Measurements from ENCODE around the gene GAS6. TPM values are rescaled to one million over a fixed set of nuclear protein-coding genes. Genes with fewer than 3 reads are reported as not detected.

GAS6 gene
- total RNA-seq, 4 donors from 2014 or later: 152 to 284 (median 169) TPM

DNA sequence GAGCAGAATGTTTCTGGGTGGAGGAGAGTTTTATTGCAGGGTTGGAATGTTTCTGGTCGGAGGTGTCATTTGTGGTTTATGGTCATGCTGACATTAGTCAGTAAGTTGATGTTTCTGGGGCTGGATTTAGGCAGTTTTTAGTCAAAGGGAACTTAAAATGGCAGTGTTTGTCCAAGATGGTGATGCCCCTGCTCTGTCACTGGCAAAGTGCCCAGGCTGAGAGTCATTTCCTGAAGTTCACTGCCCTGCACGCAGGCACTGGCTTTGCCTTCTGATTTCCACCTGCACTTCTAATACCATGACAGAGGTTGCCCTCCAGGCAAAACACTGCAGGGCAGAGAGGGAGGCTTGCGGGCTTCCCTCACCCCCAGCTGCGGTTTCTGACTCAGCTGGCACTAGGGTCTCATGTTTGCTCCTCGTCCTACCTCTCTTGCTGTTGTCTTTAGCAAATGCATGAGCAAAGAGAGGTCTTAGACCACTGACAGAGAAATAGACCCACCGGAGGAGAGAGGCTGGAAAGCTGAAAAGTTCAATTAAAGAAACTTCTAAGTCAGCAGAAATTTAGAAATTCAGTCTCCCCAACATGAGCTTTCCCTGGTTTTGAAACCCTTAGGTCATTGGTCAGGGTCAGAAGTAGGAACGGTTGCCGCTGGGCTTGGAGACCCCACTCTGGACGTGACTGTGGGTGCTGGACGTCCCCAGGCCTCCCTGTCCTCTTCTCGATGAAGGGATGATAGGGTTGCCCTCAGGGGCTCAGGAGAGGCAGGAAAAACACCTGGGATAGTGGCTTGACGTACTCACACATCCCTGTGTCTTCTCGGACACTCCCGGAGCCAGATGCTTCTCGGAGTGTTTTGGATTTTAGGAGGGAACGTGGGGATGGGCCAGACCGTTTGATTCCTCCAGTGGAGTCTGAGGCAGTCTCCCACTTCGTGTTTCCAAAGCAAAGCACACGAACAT lies 78.5 kb downstream of the GAS6 start:
- 51 to 84% methylated on average over 2 to 19 of the region's 19 CpGs for WGBS, 2 donors (ENCODE audit: low coverage in 1 of 2)
- Histone ChIP-seq H3K9me3 (no peaks in the 10 kb centered on the region), H3K36me3 (no peaks in the 10 kb centered on the region), H3K27me3 (peaks cover 4% of the 10 kb centered on the region), H3K4me3 (no peak overlapping the region), H3K4me1 (peaks cover 0 to 6% (median 0%) of the 10 kb centered on the region in 4 donors), H3K27ac (no peak overlapping the region)
- DNase-seq: no peak
- intact Hi-C loops (cut with DNase I; ENCODE audit: low total_unique reads) (no loop called here), in situ Hi-C loops (cut with MboI; ENCODE audit: low pct_ligation_motif_present in 1 of 4, low pct_unique_long_range_greater_than_20kb in 1 of 4, low sequenced_read_pairs in 3 of 4) (no loop called here)
- TF ChIP-seq, protein P1, sequence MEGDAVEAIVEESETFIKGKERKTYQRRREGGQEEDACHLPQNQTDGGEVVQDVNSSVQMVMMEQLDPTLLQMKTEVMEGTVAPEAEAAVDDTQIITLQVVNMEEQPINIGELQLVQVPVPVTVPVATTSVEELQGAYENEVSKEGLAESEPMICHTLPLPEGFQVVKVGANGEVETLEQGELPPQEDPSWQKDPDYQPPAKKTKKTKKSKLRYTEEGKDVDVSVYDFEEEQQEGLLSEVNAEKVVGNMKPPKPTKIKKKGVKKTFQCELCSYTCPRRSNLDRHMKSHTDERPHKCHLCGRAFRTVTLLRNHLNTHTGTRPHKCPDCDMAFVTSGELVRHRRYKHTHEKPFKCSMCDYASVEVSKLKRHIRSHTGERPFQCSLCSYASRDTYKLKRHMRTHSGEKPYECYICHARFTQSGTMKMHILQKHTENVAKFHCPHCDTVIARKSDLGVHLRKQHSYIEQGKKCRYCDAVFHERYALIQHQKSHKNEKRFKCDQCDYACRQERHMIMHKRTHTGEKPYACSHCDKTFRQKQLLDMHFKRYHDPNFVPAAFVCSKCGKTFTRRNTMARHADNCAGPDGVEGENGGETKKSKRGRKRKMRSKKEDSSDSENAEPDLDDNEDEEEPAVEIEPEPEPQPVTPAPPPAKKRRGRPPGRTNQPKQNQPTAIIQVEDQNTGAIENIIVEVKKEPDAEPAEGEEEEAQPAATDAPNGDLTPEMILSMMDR (IDR thresholded peaks at IDR 0.05): no peak

GRCh38 chr13:113784645-113785024 lies 79.2 kb downstream of the GAS6 start:
- Histone ChIP-seq H3K4me1 (peaks cover 0 to 6% (median 0%) of the 10 kb centered on the region in 4 donors), H3K9me3 (no peaks in the 10 kb centered on the region), H3K27me3 (peaks cover 4% of the 10 kb centered on the region), H3K4me3 (no peak overlapping the region), H3K27ac (no peak overlapping the region), H3K36me3 (no peaks in the 10 kb centered on the region)
- 73 to 86% methylated on average over 3 to 5 of the region's 5 CpGs for WGBS, 2 donors (ENCODE audit: low coverage in 1 of 2)
- intact Hi-C loops (cut with DNase I; ENCODE audit: low total_unique reads): no loop called here
- no peak for DNase-seq
- TF ChIP-seq, protein P1 (IDR thresholded peaks at IDR 0.05): no peak
- TF ChIP-seq EP300 (IDR thresholded peaks at IDR 0.05; ENCODE audit: low read depth) (no peak), POLR2AphosphoS5 (IDR thresholded peaks at IDR 0.05) (no peak), POLR2A (IDR thresholded peaks at IDR 0.05) (no peak)
- in situ Hi-C loops (cut with MboI; ENCODE audit: low pct_ligation_motif_present in 1 of 4, low pct_unique_long_range_greater_than_20kb in 1 of 4, low sequenced_read_pairs in 3 of 4): no loop called here

- Histone ChIP-seq H3K36me3 (no peaks in the 10 kb centered on the region), H3K27me3 (peaks cover 4% of the 10 kb centered on the region), H3K27ac (no peak overlapping the region), H3K4me3 (no peak overlapping the region), H3K4me1 (peaks cover 0 to 6% (median 0%) of the 10 kb centered on the region in 4 donors), H3K9me3 (no peaks in the 10 kb centered on the region)
- intact Hi-C loops (cut with DNase I; ENCODE audit: low total_unique reads) (no loop called here), in situ Hi-C loops (cut with MboI; ENCODE audit: low pct_ligation_motif_present in 1 of 4, low pct_unique_long_range_greater_than_20kb in 1 of 4, low sequenced_read_pairs in 3 of 4) (no loop called here)
- WGBS, 2 donors (ENCODE audit: low coverage in 1 of 2): 88 to 90% methylated on average over 2 to 10 of the region's 10 CpGs
- TF ChIP-seq EP300 (IDR thresholded peaks at IDR 0.05; ENCODE audit: low read depth) (no peak), POLR2A (IDR thresholded peaks at IDR 0.05) (no peak), POLR2AphosphoS5 (IDR thresholded peaks at IDR 0.05) (no peak)
- TF ChIP-seq, protein P1 (IDR thresholded peaks at IDR 0.05): no peak
- no peak for DNase-seq
These were observed 79.8 kb downstream of the GAS6 start for GRCh38 chr13:113783966-113784644.

- H3K9me3 ChIP-seq: no peaks in the 10 kb centered on the region
- no peak overlapping the region for H3K27ac ChIP-seq
- 57 to 84% methylated on average over 6 to 12 of the region's 12 CpGs for WGBS, 2 donors (ENCODE audit: low coverage in 1 of 2)
- H3K27me3 ChIP-seq: peaks cover under 1% of the 10 kb centered on the region
- DNase-seq: no peak
- H3K4me1 ChIP-seq: peaks cover 0 to 6% (median 0%) of the 10 kb centered on the region in 4 donors
- TF ChIP-seq POLR2AphosphoS5 (IDR thresholded peaks at IDR 0.05) (no peak), EP300 (IDR thresholded peaks at IDR 0.05; ENCODE audit: low read depth) (no peak), POLR2A (IDR thresholded peaks at IDR 0.05) (no peak)
- TF ChIP-seq, protein P1 (IDR thresholded peaks at IDR 0.05): no peak
- H3K36me3 ChIP-seq: no peaks in the 10 kb centered on the region
- in situ Hi-C loops (cut with MboI; ENCODE audit: low pct_ligation_motif_present in 1 of 4, low pct_unique_long_range_greater_than_20kb in 1 of 4, low sequenced_read_pairs in 3 of 4) (no loop called here), intact Hi-C loops (cut with DNase I; ENCODE audit: low total_unique reads) (no loop called here)
- H3K4me3 ChIP-seq: no peak overlapping the region
These were observed 80.5 kb downstream of the GAS6 start for GRCh38 chr13:113783200-113783881.

Measured in transverse colon (tissue), 4 donors.